OCI-LY7 (cell line): ENCODE data around the gene TAPBP. TPM values are rescaled to one million over a fixed set of nuclear protein-coding genes. Genes with fewer than 3 reads are reported as not detected.
A peak's percentile ranks its signal among the peaks of the same experiment; 100 is the strongest.

Experiments used
- BruUV-seq: library from RNA; stranded (reverse); fragments of 400-500 nt; replicated peaks from 2 replicates; lab custom pipeline; 2021; lab: Mats Ljungman, UMichigan
- CTCF ChIA-PET: fragments of 300-600 bp; sonication (Branson Sonifier 250); formaldehyde crosslinking; loops from one replicate; lab custom pipeline; 2022; ENCODE audit warnings: antibody characterized with exemption; ENCODE audit not compliant: unreplicated experiment; lab: Charles Lee
- POLR2A ChIA-PET: fragments of 300-600 bp; sonication (Branson Sonifier 250); formaldehyde crosslinking; loops from one replicate; lab custom pipeline; 2022; ENCODE audit warnings: antibody characterized with exemption; lab: Charles Lee
- DNase-seq: peaks from one replicate; pipeline ENCODE4 v3.0.0-alpha.2; 2015; ENCODE audit warnings: low spot score
- H2AFZ ChIP-seq: fragments of 200-600 bp; sonication (generic), shearing (Covaris generic); 2 replicates; pipeline ENCODE4 v1.6.1; 2014; ENCODE audit warnings: mild to moderate bottlenecking, antibody characterized with exemption, low read length, moderate library complexity
- H3K27ac ChIP-seq: fragments of 200-600 bp; sonication (generic); 2 replicates; pipeline ENCODE4 v1.5.1; 2014; ENCODE audit warnings: mixed run types, low read depth, mild to moderate bottlenecking, moderate library complexity, low read length, inconsistent platforms; ENCODE audit not compliant: poor library complexity, severe bottlenecking
- H3K36me3 ChIP-seq: fragments of 200-600 bp; sonication (generic); 2 replicates; pipeline ENCODE4 v1.6.1; 2014; ENCODE audit warnings: mild to moderate bottlenecking, antibody characterized with exemption, low read length, moderate library complexity, mixed read lengths; ENCODE audit not compliant: insufficient read depth
- H3K4me1 ChIP-seq: fragments of 200-600 bp; sonication (generic); 2 replicates; pipeline ENCODE4 v1.5.1; 2014; ENCODE audit warnings: mild to moderate bottlenecking, low read length; ENCODE audit not compliant: insufficient read depth, poor library complexity, severe bottlenecking
- H3K4me2 ChIP-seq: fragments of 200-600 bp; sonication (generic); 2 replicates; pipeline ENCODE4 v1.6.1; 2014; ENCODE audit warnings: mild to moderate bottlenecking, low read length
- H3K4me3 ChIP-seq: fragments of 200-600 bp; sonication (generic); 2 replicates; pipeline ENCODE4 v1.5.1; 2014; ENCODE audit warnings: mild to moderate bottlenecking, low read depth, low read length; ENCODE audit not compliant: poor library complexity, severe bottlenecking
- H3K79me2 ChIP-seq: fragments of 200-600 bp; sonication (generic); 2 replicates; pipeline ENCODE4 v1.6.1; 2016; ENCODE audit warnings: low read depth, mild to moderate bottlenecking, low read length, moderate library complexity, mixed read lengths; ENCODE audit not compliant: insufficient read depth
- H3K9me2 ChIP-seq: fragments of 200-600 bp; sonication (generic); 2 replicates; pipeline ENCODE4 v1.6.1; 2016; ENCODE audit warnings: mild to moderate bottlenecking, low read length, mixed read lengths; ENCODE audit not compliant: insufficient read depth
- H3K9me3 ChIP-seq: fragments of 200-600 bp; sonication (generic); 2 replicates; pipeline ENCODE4 v1.6.1; 2014; ENCODE audit warnings: mild to moderate bottlenecking, mixed run types, low read length, mixed read lengths
- H4K20me1 ChIP-seq: fragments of 200-600 bp; sonication (generic); 2 replicates; pipeline ENCODE4 v1.6.1; 2014; ENCODE audit warnings: mild to moderate bottlenecking, antibody characterized with exemption, low read length, moderate library complexity, mixed read lengths; ENCODE audit not compliant: insufficient read depth
- EZH2phosphoT487 ChIP-seq: fragments of 200-600 bp; sonication (generic); IDR thresholded peaks from 2 replicates; pipeline ENCODE4 v1.6.1; 2018; ENCODE audit warnings: low read depth, borderline replicate concordance, mild to moderate bottlenecking, mixed run types, antibody characterized with exemption, low read length, moderate library complexity, mixed read lengths
- intact Hi-C: fragments of 100-400 bp; cut with micrococcal nuclease; formaldehyde crosslinking; loops from one replicate; pipeline ENCODE4 v1.10.0; 2022; ENCODE audit not compliant: unreplicated experiment
- total RNA-seq, 2 experiments: library from RNA; depleted of rRNA in 1 of 2; stranded (reverse); fragments of >200 nt in 1 of 2; shearing (Covaris generic) in 1 of 2; gene quantifications; 2 replicates each; pipeline ENCODE4 v1.2.3, GENCODE V29; 2014 to 2022
- TF ChIP-seq, protein P1 (sequence below): fragments of 200-600 bp; sonication (generic); conservative IDR thresholded peaks from 2 replicates; pipeline ENCODE4 v1.5.1; 2014; ENCODE audit warnings: mild to moderate bottlenecking, antibody characterized with exemption, low read length, moderate library complexity, mixed read lengths

Gene TAPBP
- total RNA-seq, 2 experiments from 2014 or later: 106 to 148 TPM

- DNase-seq: no peak
- H3K4me1 ChIP-seq: peaks cover 23% of the 10 kb centered on the region
- no peaks in the 10 kb centered on the region for H4K20me1 ChIP-seq
- H3K4me2 ChIP-seq: no peak overlapping the region
- no TSS peak for BruUV-seq
- H3K27ac ChIP-seq: no peak overlapping the region
- ChIA-PET CTCF (no interaction called here), POLR2A (interaction anchor here (0.6 kb wide), 1 partner anchor 14 kb away, joined by 3 read pairs; the partner anchor contains the start of gene ZBTB22)
- H3K9me3 ChIP-seq: no peaks in the 10 kb centered on the region
- peaks cover 85% of the 10 kb centered on the region for H3K36me3 ChIP-seq
- TF ChIP-seq, protein P1, sequence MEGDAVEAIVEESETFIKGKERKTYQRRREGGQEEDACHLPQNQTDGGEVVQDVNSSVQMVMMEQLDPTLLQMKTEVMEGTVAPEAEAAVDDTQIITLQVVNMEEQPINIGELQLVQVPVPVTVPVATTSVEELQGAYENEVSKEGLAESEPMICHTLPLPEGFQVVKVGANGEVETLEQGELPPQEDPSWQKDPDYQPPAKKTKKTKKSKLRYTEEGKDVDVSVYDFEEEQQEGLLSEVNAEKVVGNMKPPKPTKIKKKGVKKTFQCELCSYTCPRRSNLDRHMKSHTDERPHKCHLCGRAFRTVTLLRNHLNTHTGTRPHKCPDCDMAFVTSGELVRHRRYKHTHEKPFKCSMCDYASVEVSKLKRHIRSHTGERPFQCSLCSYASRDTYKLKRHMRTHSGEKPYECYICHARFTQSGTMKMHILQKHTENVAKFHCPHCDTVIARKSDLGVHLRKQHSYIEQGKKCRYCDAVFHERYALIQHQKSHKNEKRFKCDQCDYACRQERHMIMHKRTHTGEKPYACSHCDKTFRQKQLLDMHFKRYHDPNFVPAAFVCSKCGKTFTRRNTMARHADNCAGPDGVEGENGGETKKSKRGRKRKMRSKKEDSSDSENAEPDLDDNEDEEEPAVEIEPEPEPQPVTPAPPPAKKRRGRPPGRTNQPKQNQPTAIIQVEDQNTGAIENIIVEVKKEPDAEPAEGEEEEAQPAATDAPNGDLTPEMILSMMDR: no peak
- no peak for TF ChIP-seq EZH2phosphoT487
- no peak overlapping the region for H2AFZ ChIP-seq
- H3K9me2 ChIP-seq: no peaks in the 10 kb centered on the region
- peaks cover 31% of the 10 kb centered on the region; the same call in 1 of the 2 replicates for H3K79me2 ChIP-seq
- intact Hi-C loops: no loop called here
- H3K4me3 ChIP-seq: no peak overlapping the region
These were observed 9.7 kb downstream of the TAPBP start for GRCh38 chr6:33304216-33304615.

GRCh38 chr6:33301877-33302276 lies 12.0 kb downstream of the TAPBP start:
- no peak overlapping the region for H2AFZ ChIP-seq
- ChIA-PET POLR2A (interaction anchor here (1.0 to 1.2 kb wide), 2 partner anchors 11 to 37 kb away, joined by 3 to 4 read pairs; no protein-coding TSS in a partner anchor), CTCF (no interaction called here)
- intact Hi-C loops: no loop called here
- no peaks in the 10 kb centered on the region for H3K9me3 ChIP-seq
- peaks cover 69% of the 10 kb centered on the region for H3K36me3 ChIP-seq
- H3K79me2 ChIP-seq: peaks cover 9% of the 10 kb centered on the region; the same call in 1 of the 2 replicates
- no peaks in the 10 kb centered on the region for H3K9me2 ChIP-seq
- no peak for TF ChIP-seq EZH2phosphoT487
- TF ChIP-seq, protein P1: no peak
- H3K27ac ChIP-seq: no peak overlapping the region
- peaks cover 32% of the 10 kb centered on the region for H3K4me1 ChIP-seq
- no peak overlapping the region for H3K4me2 ChIP-seq
- no peak for DNase-seq
- no peak overlapping the region for H3K4me3 ChIP-seq
- H4K20me1 ChIP-seq: no peaks in the 10 kb centered on the region
- no TSS peak for BruUV-seq

GRCh38 chr6:33299237-33299944 lies 14.5 kb downstream of the TAPBP start:
- H3K4me2 ChIP-seq: peak overlapping the region; percentile 85
- H3K9me3 ChIP-seq: no peaks in the 10 kb centered on the region
- H3K79me2 ChIP-seq: peaks cover 5% of the 10 kb centered on the region; the same call in 1 of the 2 replicates
- intact Hi-C loops: loop anchor here (1.0 to 5.0 kb wide), 5 partner anchors 15 to 127 kb away; partner anchors contain the start of genes KIFC1 and TAPBP
- ChIA-PET CTCF (interaction anchor here (0.5 to 1.2 kb wide), 4 partner anchors 10 to 91 kb away, joined by 3 to 12 read pairs (median 4); partner anchors contain the start of genes B3GALT4, PFDN6, RING1 and WDR46), POLR2A (interaction anchor here (0.8 to 2.6 kb wide), 7 partner anchors 10 to 50 kb away, joined by 3 to 14 read pairs (median 8); partner anchors contain the start of genes PFDN6, RPS18, VPS52 and WDR46)
- peak overlapping the region; percentile 93 for H3K27ac ChIP-seq
- TSS peak; percentile 90 for BruUV-seq
- peaks cover 59% of the 10 kb centered on the region for H3K36me3 ChIP-seq
- H4K20me1 ChIP-seq: no peaks in the 10 kb centered on the region
- H3K4me3 ChIP-seq: peak overlapping the region; percentile 83
- TF ChIP-seq, protein P1: peak; percentile 78
- no peak for TF ChIP-seq EZH2phosphoT487
- peak; percentile 96 for DNase-seq
- no peaks in the 10 kb centered on the region for H3K9me2 ChIP-seq
- peaks cover 21% of the 10 kb centered on the region for H3K4me1 ChIP-seq
- peak overlapping the region; percentile 56; the same call in 1 of the 2 replicates for H2AFZ ChIP-seq
